IPS DF 19.7 (cell line): Measurements from ENCODE around the gene TMED1.

Experiments
- DNase-seq: peaks from one replicate; pipeline ENCODE4 v3.0.0-alpha.2; 2013; ENCODE audit warnings: low read depth, low spot score

The TMED1 gene

GRCh38 chr19:10811391-10812111, 24.5 kb downstream of the TMED1 start:
- no peak for DNase-seq

- DNase-seq, result no peak
Measured at GRCh38 chr19:10809651-10810285, 26.2 kb downstream of the TMED1 start.

- no peak for DNase-seq
Measured at GRCh38 chr19:10808937-10809649, 26.9 kb downstream of the TMED1 start.

GRCh38 chr19:10805758-10806247, 30.2 kb downstream of the TMED1 start:
- no peak for DNase-seq

- no peak for DNase-seq
Measured at GRCh38 chr19:10805065-10805757, 30.8 kb downstream of the TMED1 start.

GRCh38 chr19:10803252-10803651, 32.8 kb downstream of the TMED1 start:
- no peak for DNase-seq

- DNase-seq, result no peak
Measured at GRCh38 chr19:10802479-10802878, 33.5 kb downstream of the TMED1 start.

GRCh38 chr19:10800488-10800887, 35.5 kb downstream of the TMED1 start:
- no peak for DNase-seq

- DNase-seq, result no peak
Measured at GRCh38 chr19:10797541-10798256, 38.3 kb downstream of the TMED1 start.

GRCh38 chr19:10797078-10797477, 38.9 kb downstream of the TMED1 start:
- DNase-seq, result no peak

GRCh38 chr19:10796653-10797052, 39.4 kb downstream of the TMED1 start:
- no peak for DNase-seq

- no peak for DNase-seq
Measured at GRCh38 chr19:10789866-10790265, 46.1 kb downstream of the TMED1 start.

GRCh38 chr19:10788146-10788545, 47.9 kb downstream of the TMED1 start:
- no peak for DNase-seq

GRCh38 chr19:10784257-10784656, 51.8 kb downstream of the TMED1 start:
- no peak for DNase-seq

- DNase-seq, result no peak
Measured at GRCh38 chr19:10782795-10783194, 53.2 kb downstream of the TMED1 start.
